A673 (cell line): ENCODE data around the gene ATP8B4.

Experiments used
- CTCF ChIP-seq: fragments of 300-800, 200-600 bp; sonication (generic); conservative IDR thresholded peaks from 2 replicates; pipeline ENCODE4 v1.5.1; 2017; ENCODE audit warnings: low read depth, mild to moderate bottlenecking, antibody characterized with exemption, low read length, moderate library complexity, mixed read lengths
- EZH2 ChIP-seq: fragments of 200-600 bp; sonication (generic); IDR thresholded peaks from 2 replicates; pipeline ENCODE4 v1.6.1; 2017; ENCODE audit warnings: borderline replicate concordance, low read depth, mild to moderate bottlenecking, mixed read lengths, antibody characterized with exemption, low read length; ENCODE audit not compliant: poor library complexity, severe bottlenecking

DNA sequence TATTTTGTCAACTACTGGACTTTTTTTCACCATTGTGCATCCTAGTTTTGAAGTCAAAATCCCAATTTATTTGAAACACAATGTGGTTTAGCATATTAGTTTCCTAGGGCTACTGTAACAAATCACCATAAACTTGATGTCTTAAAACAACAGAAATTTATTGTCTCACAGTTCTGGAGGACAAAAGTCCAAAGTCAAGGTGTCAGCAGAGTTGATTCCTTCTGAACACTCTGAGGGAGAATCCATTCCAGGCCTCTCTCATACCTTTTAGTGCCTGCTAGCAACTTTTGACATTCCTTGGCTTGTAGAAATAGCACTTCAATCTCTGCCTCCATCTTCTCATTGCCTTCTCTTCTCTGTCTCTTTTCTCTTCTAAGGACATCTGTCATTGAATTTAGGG, 48.1 kb upstream of the ATP8B4 start:
- TF ChIP-seq CTCF (no peak), EZH2 (no peak)
